Neural crest cell (in vitro differentiated cells): ENCODE measurements around the gene FNDC11. TPM values are rescaled to one million over a fixed set of nuclear protein-coding genes. Genes with fewer than 3 reads are reported as not detected.

ENCODE experiments used
- DNase-seq: peaks from one replicate; pipeline ENCODE4 v3.0.0; 2021; ENCODE audit warnings: low read depth, mixed read lengths, low spot score
- H3K27ac Mint-ChIP-seq: one replicate; pipeline ENCODE4 v1.8.0; 2021; ENCODE audit warnings: mild to moderate bottlenecking, mixed read lengths; ENCODE audit not compliant: unreplicated experiment
- H3K27me3 Mint-ChIP-seq: 2 replicates; pipeline ENCODE4 v1.8.0; 2021; ENCODE audit warnings: low read depth, mild to moderate bottlenecking, mixed read lengths
- H3K36me3 Mint-ChIP-seq: 2 replicates; pipeline ENCODE4 v1.8.0; 2021; ENCODE audit warnings: low read depth, mild to moderate bottlenecking, mixed read lengths
- H3K4me1 Mint-ChIP-seq: 2 replicates; pipeline ENCODE4 v1.8.0; 2021; ENCODE audit warnings: mixed read lengths
- H3K4me3 Mint-ChIP-seq: one replicate; pipeline ENCODE4 v1.8.0; 2021; ENCODE audit warnings: mild to moderate bottlenecking, mixed read lengths
- H3K9me3 Mint-ChIP-seq: 2 replicates; pipeline ENCODE4 v1.8.0; 2021; ENCODE audit warnings: mixed read lengths
- total RNA-seq: library from RNA; stranded (reverse); gene quantifications from 2 replicates; pipeline ENCODE4 v1.2.1, GENCODE V29; 2021
- TF ChIP-seq, protein P1 (sequence below): fragments of 200-600 bp; sonication (generic); conservative IDR thresholded peaks from 2 replicates; pipeline ENCODE4 v1.5.0; 2021; ENCODE audit warnings: antibody characterized with exemption, mild to moderate bottlenecking

The FNDC11 gene
- total RNA-seq, 1 donor from 2014 or later = 1.9 TPM

DNA sequence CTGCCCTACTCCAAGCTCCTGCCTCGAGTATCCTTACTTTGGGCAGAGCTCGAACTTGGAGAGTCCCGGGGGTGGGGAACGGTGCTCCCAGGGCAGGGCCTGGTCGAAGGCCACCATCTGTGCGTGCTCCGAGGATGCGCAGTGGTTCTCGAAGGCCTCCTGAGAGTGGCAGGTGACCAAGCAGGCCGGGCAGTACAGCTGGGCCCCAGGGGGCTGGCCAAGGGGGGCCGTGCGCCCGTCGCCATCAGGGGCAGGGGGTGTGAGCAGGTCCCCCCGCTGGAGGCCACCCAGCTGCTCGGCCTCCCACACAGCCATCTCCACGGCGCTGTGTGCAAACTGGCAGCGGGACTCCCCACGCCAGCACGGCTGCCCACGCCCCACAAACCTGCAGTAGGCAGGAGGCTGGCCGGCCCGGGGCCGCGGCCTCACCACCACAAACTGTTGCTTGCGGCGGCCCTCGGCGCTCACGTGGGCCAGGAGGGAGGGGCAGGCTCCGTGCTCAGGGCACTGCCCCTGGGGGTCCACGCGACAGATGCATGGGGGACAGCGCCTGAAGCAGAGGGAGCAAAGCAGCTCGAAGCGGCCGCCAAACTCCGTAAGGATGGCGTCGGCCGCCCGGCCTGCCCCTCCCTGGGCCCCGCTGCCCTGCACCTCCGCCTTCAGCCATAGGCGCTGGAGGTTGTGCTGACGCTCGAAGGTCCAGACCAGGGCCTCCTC is 18.3 kb downstream of the FNDC11 start:
- TF ChIP-seq, protein P1, sequence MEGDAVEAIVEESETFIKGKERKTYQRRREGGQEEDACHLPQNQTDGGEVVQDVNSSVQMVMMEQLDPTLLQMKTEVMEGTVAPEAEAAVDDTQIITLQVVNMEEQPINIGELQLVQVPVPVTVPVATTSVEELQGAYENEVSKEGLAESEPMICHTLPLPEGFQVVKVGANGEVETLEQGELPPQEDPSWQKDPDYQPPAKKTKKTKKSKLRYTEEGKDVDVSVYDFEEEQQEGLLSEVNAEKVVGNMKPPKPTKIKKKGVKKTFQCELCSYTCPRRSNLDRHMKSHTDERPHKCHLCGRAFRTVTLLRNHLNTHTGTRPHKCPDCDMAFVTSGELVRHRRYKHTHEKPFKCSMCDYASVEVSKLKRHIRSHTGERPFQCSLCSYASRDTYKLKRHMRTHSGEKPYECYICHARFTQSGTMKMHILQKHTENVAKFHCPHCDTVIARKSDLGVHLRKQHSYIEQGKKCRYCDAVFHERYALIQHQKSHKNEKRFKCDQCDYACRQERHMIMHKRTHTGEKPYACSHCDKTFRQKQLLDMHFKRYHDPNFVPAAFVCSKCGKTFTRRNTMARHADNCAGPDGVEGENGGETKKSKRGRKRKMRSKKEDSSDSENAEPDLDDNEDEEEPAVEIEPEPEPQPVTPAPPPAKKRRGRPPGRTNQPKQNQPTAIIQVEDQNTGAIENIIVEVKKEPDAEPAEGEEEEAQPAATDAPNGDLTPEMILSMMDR = no peak
- no peaks in the 10 kb centered on the region for H3K9me3 Mint-ChIP-seq
- H3K4me1 Mint-ChIP-seq = peaks cover 7% of the 10 kb centered on the region
- no peak for DNase-seq
- H3K27ac Mint-ChIP-seq = no peak overlapping the region
- no peak overlapping the region for H3K4me3 Mint-ChIP-seq
- H3K36me3 Mint-ChIP-seq = no peaks in the 10 kb centered on the region
- H3K27me3 Mint-ChIP-seq = no peaks in the 10 kb centered on the region

DNA sequence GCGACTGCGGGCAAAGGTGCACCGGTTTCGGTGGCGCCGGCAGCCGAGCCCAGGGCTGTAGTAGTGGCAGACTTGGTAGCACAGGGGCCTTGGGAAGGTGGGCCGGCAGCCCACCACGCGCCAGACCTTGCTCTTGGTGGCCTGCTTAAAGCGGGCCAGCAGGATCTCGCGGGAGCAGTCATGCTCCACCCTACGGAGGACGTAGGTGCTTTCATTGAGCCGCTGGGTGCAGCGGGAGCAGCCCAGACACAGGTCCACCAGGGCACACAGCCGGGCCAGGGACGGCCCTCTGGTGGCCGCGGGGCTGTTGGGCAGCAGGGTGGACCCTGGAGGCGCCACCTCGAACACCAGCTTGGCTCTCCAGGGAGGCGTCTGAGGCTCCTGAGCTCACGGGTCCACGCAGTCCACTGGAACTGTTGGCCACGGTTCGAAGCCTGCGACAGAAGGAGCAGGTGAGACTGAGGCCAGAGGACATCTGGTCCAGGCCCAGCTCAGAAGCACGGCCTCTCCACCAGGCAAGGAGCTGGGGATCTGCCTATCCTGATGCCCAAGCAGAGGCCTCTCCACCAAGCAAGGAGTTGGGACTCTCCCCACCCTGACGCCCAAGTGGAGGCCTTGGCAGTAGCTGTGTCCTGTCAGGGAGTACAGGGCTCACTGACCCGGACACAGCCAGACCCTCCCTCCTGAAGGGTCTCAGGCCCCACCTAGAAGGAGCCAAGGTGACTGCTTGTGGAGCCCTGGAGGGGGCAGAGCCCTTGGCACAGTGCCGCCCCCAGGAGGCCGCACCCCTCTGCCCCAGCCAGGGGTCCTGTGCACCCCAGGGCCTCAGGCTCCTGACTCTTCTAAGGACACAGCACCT is 19.1 kb downstream of the FNDC11 start:
- Mint-ChIP-seq H3K27me3 (no peaks in the 10 kb centered on the region), H3K4me3 (peak overlapping the region; percentile 83), H3K9me3 (no peaks in the 10 kb centered on the region), H3K36me3 (no peaks in the 10 kb centered on the region), H3K4me1 (peaks cover 7% of the 10 kb centered on the region), H3K27ac (no peak overlapping the region)
- DNase-seq = no peak
- TF ChIP-seq, protein P1 = peak; percentile 41

DNA sequence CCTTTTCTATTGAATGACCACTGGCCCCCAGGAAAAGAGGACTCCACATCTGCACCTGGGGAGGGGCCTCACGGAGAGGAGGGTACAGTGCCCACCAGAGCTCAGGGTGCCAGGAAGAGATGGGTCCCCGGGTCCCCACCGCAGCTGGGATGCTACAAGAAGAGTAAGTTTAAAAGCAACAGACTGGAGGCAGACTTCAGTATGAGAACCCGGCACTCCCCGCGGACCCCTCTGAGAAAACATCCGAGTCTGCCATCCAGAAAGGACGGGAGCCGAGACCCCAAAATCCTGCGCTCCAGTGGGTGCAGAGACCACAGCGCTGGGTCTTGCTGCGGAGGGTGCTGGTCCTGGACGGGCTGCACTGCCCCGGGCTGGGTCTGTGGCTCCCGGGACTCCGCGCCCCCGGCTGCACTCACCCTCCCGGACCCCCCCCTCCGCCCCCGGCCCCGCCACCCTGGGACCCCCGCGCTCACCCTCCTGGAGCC is 19.7 kb downstream of the FNDC11 start:
- TF ChIP-seq, protein P1 = no peak
- no peaks in the 10 kb centered on the region for H3K9me3 Mint-ChIP-seq
- H3K4me3 Mint-ChIP-seq = peak overlapping the region; percentile 83
- H3K36me3 Mint-ChIP-seq = no peaks in the 10 kb centered on the region
- peaks cover 7% of the 10 kb centered on the region for H3K4me1 Mint-ChIP-seq
- no peak for DNase-seq
- no peak overlapping the region for H3K27ac Mint-ChIP-seq
- H3K27me3 Mint-ChIP-seq = no peaks in the 10 kb centered on the region

DNA sequence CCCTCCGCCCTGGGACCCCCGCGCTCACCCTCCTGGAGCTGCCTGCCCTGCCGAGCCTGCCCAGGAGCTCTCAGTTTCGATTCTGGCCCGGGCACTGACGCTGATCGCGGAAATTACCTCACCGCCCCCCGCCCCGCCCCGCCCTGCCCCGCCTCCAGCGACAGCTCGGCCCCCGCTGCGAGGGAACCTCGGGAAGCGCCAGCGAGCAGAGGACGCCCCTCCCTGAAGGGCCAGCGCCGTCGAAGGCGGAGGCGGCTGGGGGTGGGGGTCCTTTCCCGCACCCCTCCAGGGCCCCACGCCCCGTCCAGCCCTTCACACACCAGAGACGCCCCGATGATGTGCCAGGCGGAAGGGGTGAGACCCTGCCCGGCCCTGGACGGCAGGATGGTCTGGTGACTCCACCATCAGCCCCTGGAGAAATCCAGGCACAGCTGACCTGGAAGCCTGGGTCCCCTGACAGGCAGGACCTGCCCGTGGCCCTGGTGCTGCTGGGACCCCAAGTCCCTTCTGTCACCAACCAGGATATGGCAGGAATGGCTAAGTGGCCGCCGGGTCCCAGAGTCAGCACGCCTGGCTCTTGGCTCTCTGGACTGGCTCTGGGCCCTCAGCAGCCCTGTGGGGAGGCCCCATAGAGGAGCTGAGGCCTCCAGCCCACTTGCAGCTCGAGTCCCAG is 20.3 kb downstream of the FNDC11 start, which contains the start of gene HELZ2:
HELZ2 (minus strand) TSS at position 84 of the 673 bp plus-strand sequence. CDS start 1,854 bp downstream, outside the sequence.
- Mint-ChIP-seq H3K9me3 (no peaks in the 10 kb centered on the region), H3K36me3 (no peaks in the 10 kb centered on the region), H3K27ac (no peak within 1 kb of the TSS), H3K4me1 (peaks cover 7% of the 10 kb centered on the region), H3K27me3 (no peaks in the 10 kb centered on the region), H3K4me3 (peak within 1 kb of the TSS; percentile 83)
- TF ChIP-seq, protein P1 = no peak
- peak; percentile 38 for DNase-seq
